ENCODE results near the gene ABHD8.
A peak's percentile ranks its signal among the peaks of the same experiment; 100 is the strongest.

ABHD8 gene

DNA sequence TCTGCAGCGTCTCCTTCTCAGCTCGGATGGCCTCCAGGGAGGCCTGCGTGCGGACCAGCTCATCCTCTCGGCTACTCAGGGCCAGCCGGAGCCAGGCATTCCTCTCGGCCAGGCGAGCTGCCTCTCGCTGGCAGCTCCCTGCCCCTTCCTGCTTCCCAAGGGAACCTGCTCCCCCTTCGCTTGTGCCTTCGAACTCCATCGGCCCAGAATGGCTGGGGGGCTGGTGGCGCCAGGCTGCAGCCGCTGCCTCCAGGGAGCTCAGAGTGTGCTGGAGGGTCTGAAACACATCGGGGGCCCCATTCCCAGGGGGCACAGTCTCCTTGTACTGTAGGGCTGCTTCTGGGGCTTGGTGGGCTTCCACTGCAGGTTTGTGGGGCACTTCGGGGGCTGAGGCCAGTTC, 40.7 kb downstream of the ABHD8 start:
- Histone ChIP-seq H3K4me3 (ENCODE audit: low read depth, low read length) (no peak overlapping the region), H3K4me1 (no peaks in the 10 kb centered on the region), H3K9me3 (ENCODE audit: control insufficient read depth, low read length) (no peaks in the 10 kb centered on the region), H3K79me2 (no peaks in the 10 kb centered on the region), H3K9ac (no peak overlapping the region), H3K27ac (no peak overlapping the region), H3K4me2 (ENCODE audit: low read length) (no peak overlapping the region), H2AFZ (no peak overlapping the region), H3K27me3 (ENCODE audit: control insufficient read depth, insufficient read depth, low read length) (no peaks in the 10 kb centered on the region), H3K36me3 (ENCODE audit: control insufficient read depth, insufficient read depth, low read length) (no peaks in the 10 kb centered on the region)
- TF ChIP-seq CTCF (IDR thresholded peaks at IDR 0.05): no peak

DNA sequence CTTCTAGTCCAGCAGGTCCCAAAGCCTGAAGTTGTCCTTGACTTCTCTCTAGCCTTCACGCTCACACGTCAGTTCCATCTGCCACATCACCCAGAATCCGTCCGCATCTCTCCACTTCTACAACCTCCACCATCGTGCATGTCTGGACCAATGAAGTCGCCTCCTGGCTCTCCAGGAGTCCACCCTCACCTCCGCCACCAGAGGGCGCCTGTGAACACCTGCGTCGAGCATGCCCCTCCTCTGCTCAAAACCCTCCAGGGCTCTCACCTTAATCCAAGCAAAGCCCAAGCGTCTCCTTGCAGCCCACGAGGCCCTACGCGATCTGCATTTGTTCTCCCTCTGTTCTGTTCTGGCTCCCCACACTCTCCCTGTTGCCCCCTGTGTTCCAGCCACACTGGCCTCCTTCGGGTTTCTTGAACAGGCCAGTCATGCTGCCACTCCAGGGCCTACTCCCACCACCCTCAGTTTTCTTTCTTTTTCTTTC, 42.3 kb downstream of the ABHD8 start:
- H3K79me2 ChIP-seq: no peaks in the 10 kb centered on the region
- H3K36me3 ChIP-seq (ENCODE audit: control insufficient read depth, insufficient read depth, low read length): no peaks in the 10 kb centered on the region
- H3K4me3 ChIP-seq (ENCODE audit: low read depth, low read length): no peak overlapping the region
- H3K27me3 ChIP-seq (ENCODE audit: control insufficient read depth, insufficient read depth, low read length): no peaks in the 10 kb centered on the region
- no peak overlapping the region for H3K9ac ChIP-seq
- no peaks in the 10 kb centered on the region for H3K9me3 ChIP-seq (ENCODE audit: control insufficient read depth, low read length)
- H3K4me1 ChIP-seq: no peaks in the 10 kb centered on the region
- peak; percentile 94 for TF ChIP-seq CTCF (IDR thresholded peaks at IDR 0.05)
- H2AFZ ChIP-seq: peak overlapping the region; percentile 79
- H3K27ac ChIP-seq: no peak overlapping the region
- no peak overlapping the region for H3K4me2 ChIP-seq (ENCODE audit: low read length)

GRCh38 chr19:17259934-17260333, 43.3 kb downstream of the ABHD8 start:
- Histone ChIP-seq H3K9me3 (ENCODE audit: control insufficient read depth, low read length) (no peaks in the 10 kb centered on the region), H3K4me3 (ENCODE audit: low read depth, low read length) (no peak overlapping the region), H2AFZ (no peak overlapping the region), H3K79me2 (no peaks in the 10 kb centered on the region), H3K27me3 (ENCODE audit: control insufficient read depth, insufficient read depth, low read length) (no peaks in the 10 kb centered on the region), H3K4me1 (no peaks in the 10 kb centered on the region), H3K27ac (no peak overlapping the region), H3K36me3 (ENCODE audit: control insufficient read depth, insufficient read depth, low read length) (no peaks in the 10 kb centered on the region), H3K4me2 (ENCODE audit: low read length) (no peak overlapping the region), H3K9ac (no peak overlapping the region)
- TF ChIP-seq CTCF (IDR thresholded peaks at IDR 0.05): no peak

GRCh38 chr19:17259118-17259780, 44.0 kb downstream of the ABHD8 start:
- Histone ChIP-seq H3K4me1 (no peaks in the 10 kb centered on the region), H3K9ac (no peak overlapping the region), H3K27ac (no peak overlapping the region), H3K4me2 (ENCODE audit: low read length) (no peak overlapping the region), H3K9me3 (ENCODE audit: control insufficient read depth, low read length) (no peaks in the 10 kb centered on the region), H3K79me2 (no peaks in the 10 kb centered on the region), H2AFZ (no peak overlapping the region), H3K27me3 (ENCODE audit: control insufficient read depth, insufficient read depth, low read length) (no peaks in the 10 kb centered on the region), H3K36me3 (ENCODE audit: control insufficient read depth, insufficient read depth, low read length) (no peaks in the 10 kb centered on the region), H3K4me3 (ENCODE audit: low read depth, low read length) (no peak overlapping the region)
- TF ChIP-seq CTCF (IDR thresholded peaks at IDR 0.05): no peak

- Histone ChIP-seq H3K27me3 (ENCODE audit: control insufficient read depth, insufficient read depth, low read length) (no peaks in the 10 kb centered on the region), H3K27ac (no peak overlapping the region), H3K79me2 (no peaks in the 10 kb centered on the region), H3K4me3 (ENCODE audit: low read depth, low read length) (no peak overlapping the region), H3K4me1 (no peaks in the 10 kb centered on the region), H2AFZ (no peak overlapping the region), H3K4me2 (ENCODE audit: low read length) (no peak overlapping the region), H3K36me3 (ENCODE audit: control insufficient read depth, insufficient read depth, low read length) (no peaks in the 10 kb centered on the region), H3K9ac (no peak overlapping the region), H3K9me3 (ENCODE audit: control insufficient read depth, low read length) (no peaks in the 10 kb centered on the region)
- TF ChIP-seq CTCF (IDR thresholded peaks at IDR 0.05): no peak
Measured at GRCh38 chr19:17256130-17256529, 47.1 kb downstream of the ABHD8 start.

All from parathyroid adenoma (tissue), 2 donors.